Right lobe of liver (tissue), 4 donors: Measurements from ENCODE around the gene ANKS6.

Experiments used
- POLR2A ChIP-seq: fragments of 450-650 bp; IDR thresholded peaks from one replicate; pipeline ENCODE4 v1.6.1; 2017; ENCODE audit warnings: antibody characterized with exemption, mild to moderate bottlenecking
- TF ChIP-seq, protein P1 (sequence below), 4 donors: fragments of 200-600 bp in 3 of 4; fragments of 450-650 bp in 1 of 4; IDR thresholded peaks; one replicate each; pipeline versions ENCODE4 v1.5.1 to v1.8.0; 2016 to 2022; ENCODE audit warnings: antibody characterized with exemption in 4 of 4, mild to moderate bottlenecking in 2 of 4
- donor health status: DM: no; HTN: no; CAD: no.
- donor health status: DM: no; HTN: no; CAD: no.
- donor health status: DM: no; HTN: yes; CAD: no.

DNA sequence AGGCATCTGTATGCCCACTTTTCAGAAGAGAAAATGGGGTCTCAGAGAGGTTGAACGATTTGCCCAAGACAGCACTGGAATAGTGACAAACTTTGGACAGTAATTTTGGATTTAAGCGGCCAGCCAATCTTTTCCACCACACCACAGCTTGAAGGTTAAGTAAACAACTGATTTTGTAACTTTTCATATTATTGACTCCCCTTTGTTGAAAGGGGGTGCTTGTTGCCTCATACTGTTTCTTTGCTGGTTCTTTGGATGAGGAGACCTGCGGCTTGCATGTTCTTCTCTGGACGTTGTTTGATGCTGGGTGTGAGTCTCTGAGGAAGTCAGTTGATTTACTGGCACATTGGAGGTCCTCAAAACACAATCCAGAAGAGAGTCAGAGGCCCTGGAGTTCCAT is 76.0 kb downstream of the ANKS6 start:
- TF ChIP-seq, protein P1, sequence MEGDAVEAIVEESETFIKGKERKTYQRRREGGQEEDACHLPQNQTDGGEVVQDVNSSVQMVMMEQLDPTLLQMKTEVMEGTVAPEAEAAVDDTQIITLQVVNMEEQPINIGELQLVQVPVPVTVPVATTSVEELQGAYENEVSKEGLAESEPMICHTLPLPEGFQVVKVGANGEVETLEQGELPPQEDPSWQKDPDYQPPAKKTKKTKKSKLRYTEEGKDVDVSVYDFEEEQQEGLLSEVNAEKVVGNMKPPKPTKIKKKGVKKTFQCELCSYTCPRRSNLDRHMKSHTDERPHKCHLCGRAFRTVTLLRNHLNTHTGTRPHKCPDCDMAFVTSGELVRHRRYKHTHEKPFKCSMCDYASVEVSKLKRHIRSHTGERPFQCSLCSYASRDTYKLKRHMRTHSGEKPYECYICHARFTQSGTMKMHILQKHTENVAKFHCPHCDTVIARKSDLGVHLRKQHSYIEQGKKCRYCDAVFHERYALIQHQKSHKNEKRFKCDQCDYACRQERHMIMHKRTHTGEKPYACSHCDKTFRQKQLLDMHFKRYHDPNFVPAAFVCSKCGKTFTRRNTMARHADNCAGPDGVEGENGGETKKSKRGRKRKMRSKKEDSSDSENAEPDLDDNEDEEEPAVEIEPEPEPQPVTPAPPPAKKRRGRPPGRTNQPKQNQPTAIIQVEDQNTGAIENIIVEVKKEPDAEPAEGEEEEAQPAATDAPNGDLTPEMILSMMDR (IDR thresholded peaks at IDR 0.05), result no peak
- no peak for TF ChIP-seq POLR2A
